SK-N-SH (cell line): Measurements from ENCODE around the gene WDR87. TPM values are rescaled to one million over a fixed set of nuclear protein-coding genes. Genes with fewer than 3 reads are reported as not detected.
A peak's percentile ranks its signal among the peaks of the same experiment; 100 is the strongest.

Experiments
- CTCF ChIA-PET: fragments of 300-600, 350-600 bp; formaldehyde crosslinking; extraction: SDS; loops from one replicate; lab custom pipeline; 2021; lab: Yijun Ruan, JAX
- POLR2A ChIA-PET: fragments of 350-600 bp; sonication (Branson Sonifier 250); formaldehyde crosslinking; extraction: SDS; loops from one replicate; lab custom pipeline; 2020; ENCODE audit warnings: antibody characterized with exemption, inconsistent platforms; lab: Yijun Ruan, JAX
- DNase-seq: peaks from one replicate; pipeline ENCODE4 v3.0.0; 2012
- H2AFZ ChIP-seq: fragments of 200-600 bp; sonication (generic); 2 replicates; pipeline ENCODE4 v1.8.1; 2016; ENCODE audit warnings: antibody characterized with exemption, mild to moderate bottlenecking, low read depth
- H3F3A ChIP-seq: fragments of 200-600 bp; sonication (generic); replicated peaks from 2 replicates; pipeline ENCODE3; 2016; ENCODE audit warnings: antibody characterized with exemption, mild to moderate bottlenecking; ENCODE audit not compliant: insufficient read depth
- H3K27ac ChIP-seq, 2 experiments: fragments of 200-500 bp in 1 of 2; fragments of 200-600 bp in 1 of 2; sonication (Bioruptor generic) in 1 of 2; sonication (generic), shearing (Covaris generic) in 1 of 2; 2 replicates each; pipeline versions ENCODE4 v1.5.1 to v1.6.1; 2014 to 2016; ENCODE audit warnings: low read depth in 2 of 2, inconsistent platforms in 1 of 2, low read length in 1 of 2, mild to moderate bottlenecking in 1 of 2, mixed read lengths in 1 of 2
- H3K27me3 ChIP-seq: fragments of 200-600 bp; sonication (generic), shearing (Covaris generic); 2 replicates; pipeline ENCODE4 v1.6.1; 2016; ENCODE audit warnings: mixed run types; ENCODE audit not compliant: insufficient read depth
- H3K36me3 ChIP-seq, 2 experiments: fragments of 200-500 bp in 1 of 2; fragments of 200-600 bp in 1 of 2; sonication (Bioruptor generic) in 1 of 2; sonication (generic) in 1 of 2; replicated peaks in 1 of 2; 2 replicates each; pipeline versions ENCODE3 to v1.5.1; 2014 to 2016; ENCODE audit warnings: low read length in 1 of 2, mild to moderate bottlenecking in 1 of 2; ENCODE audit not compliant: insufficient read depth in 2 of 2, control insufficient read depth in 1 of 2
- H3K4me1 ChIP-seq, 2 experiments: fragments of 200-500 bp in 1 of 2; fragments of 200-600 bp in 1 of 2; sonication (Bioruptor generic) in 1 of 2; sonication (generic), shearing (Covaris generic) in 1 of 2; 2 replicates each; pipeline versions ENCODE4 v1.5.1 to v1.6.1; 2014 to 2016; ENCODE audit warnings: low read depth in 1 of 2, low read length in 1 of 2, mixed run types in 1 of 2; ENCODE audit not compliant: insufficient read depth in 2 of 2, control insufficient read depth in 1 of 2
- H3K4me2 ChIP-seq: fragments of 200-600 bp; sonication (generic), shearing (Covaris generic); 2 replicates; pipeline ENCODE4 v1.6.1; 2017; ENCODE audit warnings: mixed run types
- H3K4me3 ChIP-seq, 2 experiments: fragments of 200-500 bp in 1 of 2; fragments of 200-600 bp in 1 of 2; sonication (Bioruptor generic) in 1 of 2; sonication (generic), shearing (Covaris generic) in 1 of 2; 2 replicates each; pipeline versions ENCODE4 v1.5.1 to v1.8.1; 2014 to 2016; ENCODE audit warnings: low read depth in 2 of 2, inconsistent platforms in 1 of 2, low read length in 1 of 2, mild to moderate bottlenecking in 1 of 2, mixed read lengths in 1 of 2, moderate library complexity in 1 of 2
- H3K79me2 ChIP-seq: fragments of 200-600 bp; sonication (generic); 2 replicates; pipeline ENCODE4 v1.8.1; 2017; ENCODE audit warnings: mild to moderate bottlenecking; ENCODE audit not compliant: insufficient read depth
- H3K9ac ChIP-seq: fragments of 200-600 bp; sonication (generic); 2 replicates; pipeline ENCODE4 v1.6.1; 2017; ENCODE audit warnings: mixed run types
- H3K9me2 ChIP-seq: fragments of 200-600 bp; sonication (generic); 2 replicates; pipeline ENCODE4 v1.6.1; 2017; ENCODE audit warnings: mixed run types
- H3K9me3 ChIP-seq: fragments of 200-600 bp; sonication (generic); 2 replicates; pipeline ENCODE4 v1.6.1; 2017; ENCODE audit warnings: mixed run types, mild to moderate bottlenecking, moderate library complexity
- H4K20me1 ChIP-seq: fragments of 200-600 bp; sonication (generic); 2 replicates; pipeline ENCODE4 v1.6.1; 2017; ENCODE audit warnings: mild to moderate bottlenecking, mixed run types; ENCODE audit not compliant: insufficient read depth
- FOSL2 ChIP-seq: IDR thresholded peaks from 2 replicates; pipeline ENCODE4 v1.4.0; 2012; ENCODE audit warnings: low read depth, mild to moderate bottlenecking, moderate library complexity, borderline replicate concordance
- GABPA ChIP-seq: IDR thresholded peaks from 2 replicates; pipeline ENCODE4 v1.4.0; 2012; ENCODE audit warnings: low read depth, mild to moderate bottlenecking
- MEF2A ChIP-seq: IDR thresholded peaks from 2 replicates; pipeline ENCODE4 v1.4.0; 2012; ENCODE audit warnings: low read depth, borderline replicate concordance
- NFIC ChIP-seq: IDR thresholded peaks from 2 replicates; pipeline ENCODE4 v1.4.0; 2012; ENCODE audit warnings: borderline replicate concordance
- NRF1 ChIP-seq: IDR thresholded peaks from 2 replicates; pipeline ENCODE4 v1.6.1; 2012; ENCODE audit warnings: low read depth, mild to moderate bottlenecking, low read length
- POLR2AphosphoS5 ChIP-seq: IDR thresholded peaks from 2 replicates; pipeline ENCODE4 v1.6.1; 2012; ENCODE audit warnings: low read depth, low read length
- RAD21 ChIP-seq: IDR thresholded peaks from 2 replicates; pipeline ENCODE4 v1.6.1; 2012; ENCODE audit warnings: mild to moderate bottlenecking, low read length
- RCOR1 ChIP-seq: fragments of 150-350 bp; IDR thresholded peaks from 2 replicates; pipeline ENCODE4 v1.6.1; 2017; ENCODE audit warnings: antibody characterized with exemption, low read length
- TAF1 ChIP-seq: IDR thresholded peaks from 2 replicates; pipeline ENCODE4 v1.6.1; 2012; ENCODE audit warnings: low read depth, mild to moderate bottlenecking, low read length, moderate library complexity, borderline replicate concordance
- WGBS: methylation state at CpG from one replicate; pipeline ENCODE4 v1.1.6; 2017; ENCODE audit warnings: low lambda C conversion rate; 5-methylcytosine and 5-hydroxymethylcytosine counted together
- polyA plus RNA-seq, 3 experiments: library from polyadenylated mRNA; depleted of rRNA; stranded (reverse); fragments of >200 nt; gene quantifications; 2 replicates each; pipeline ENCODE4 v1.2.3, GENCODE V29; 2012
- TF ChIP-seq, protein P1 (sequence below): IDR thresholded peaks from 2 replicates; pipeline ENCODE4; 2012
- TF ChIP-seq, protein P2 (sequence below): IDR thresholded peaks from 2 replicates; pipeline ENCODE4 v1.4.0; 2012; ENCODE audit warnings: low read depth
- TF ChIP-seq, protein P3 (sequence below): fragments of 150-350 bp; IDR thresholded peaks from 2 replicates; pipeline ENCODE4 v1.6.1; 2016; ENCODE audit warnings: mild to moderate bottlenecking, low read depth, low read length

The WDR87 gene
- polyA plus RNA-seq, 1 of the 3 experiments (the other 2 are of a cell fraction): not detected

DNA sequence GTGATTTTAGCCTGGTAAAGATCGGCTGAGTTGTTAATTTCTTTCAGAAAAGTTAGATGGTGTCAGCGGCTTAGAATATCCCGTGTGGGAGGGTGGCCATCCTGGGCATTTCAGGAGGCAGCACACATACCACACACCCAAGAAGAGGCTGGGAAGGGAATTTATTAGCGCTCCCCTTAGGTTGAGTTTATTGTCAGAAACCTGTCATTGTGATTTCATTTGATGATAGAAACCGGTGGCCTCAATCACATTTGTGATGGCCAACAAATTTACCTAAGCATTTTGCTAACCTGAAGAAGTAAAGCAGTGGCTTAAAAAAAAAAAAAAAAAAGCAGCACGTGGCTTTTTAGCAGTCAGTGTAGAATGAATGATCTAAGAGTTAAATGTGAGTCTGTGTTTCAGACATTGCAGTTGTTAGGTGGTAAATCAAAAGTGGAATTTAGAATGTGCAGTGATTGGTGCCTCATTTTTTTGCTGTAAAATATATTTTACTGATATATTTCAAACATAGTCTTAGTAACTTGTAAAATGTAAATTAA, 3.3 kb upstream of the WDR87 start:
- ChIA-PET CTCF (interaction anchor here (0.7 to 1.4 kb wide), 2 partner anchors 14 to 187 kb away, joined by 3 to 5 read pairs; no protein-coding TSS in a partner anchor), POLR2A (no interaction called here)
- no peaks in the 10 kb centered on the region for H3K9me3 ChIP-seq
- no peaks in the 10 kb centered on the region for H3K9me2 ChIP-seq
- TF ChIP-seq, protein P1, sequence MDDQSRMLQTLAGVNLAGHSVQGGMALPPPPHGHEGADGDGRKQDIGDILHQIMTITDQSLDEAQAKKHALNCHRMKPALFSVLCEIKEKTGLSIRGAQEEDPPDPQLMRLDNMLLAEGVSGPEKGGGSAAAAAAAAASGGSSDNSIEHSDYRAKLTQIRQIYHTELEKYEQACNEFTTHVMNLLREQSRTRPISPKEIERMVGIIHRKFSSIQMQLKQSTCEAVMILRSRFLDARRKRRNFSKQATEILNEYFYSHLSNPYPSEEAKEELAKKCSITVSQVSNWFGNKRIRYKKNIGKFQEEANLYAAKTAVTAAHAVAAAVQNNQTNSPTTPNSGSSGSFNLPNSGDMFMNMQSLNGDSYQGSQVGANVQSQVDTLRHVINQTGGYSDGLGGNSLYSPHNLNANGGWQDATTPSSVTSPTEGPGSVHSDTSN: no peak
- no peak for DNase-seq
- H3K4me2 ChIP-seq: peak overlapping the region; percentile 95; the same call in 1 of the 2 replicates
- peaks cover 16% of the 10 kb centered on the region; the same call in 1 of the 2 replicates for H4K20me1 ChIP-seq
- H2AFZ ChIP-seq: no peak overlapping the region
- peaks cover 4 to 16% of the 10 kb centered on the region in 2 experiments; a peak in 1 of 4 replicates for H3K4me1 ChIP-seq
- H3K79me2 ChIP-seq: peaks cover 76% of the 10 kb centered on the region
- 77% methylated on average over 6 of the region's 6 CpGs for WGBS
- no peak overlapping the region for H3K27ac ChIP-seq
- H3K9ac ChIP-seq: peak overlapping the region; percentile 21; the same call in 1 of the 2 replicates
- H3K27me3 ChIP-seq: no peaks in the 10 kb centered on the region
- H3K4me3 ChIP-seq: peak overlapping the region in 1 of 2 experiments; percentile 97; a peak in 1 of 4 replicates
- no peaks in the 10 kb centered on the region for H3F3A ChIP-seq
- peaks cover 0 to 11% of the 10 kb centered on the region in 2 experiments for H3K36me3 ChIP-seq

DNA sequence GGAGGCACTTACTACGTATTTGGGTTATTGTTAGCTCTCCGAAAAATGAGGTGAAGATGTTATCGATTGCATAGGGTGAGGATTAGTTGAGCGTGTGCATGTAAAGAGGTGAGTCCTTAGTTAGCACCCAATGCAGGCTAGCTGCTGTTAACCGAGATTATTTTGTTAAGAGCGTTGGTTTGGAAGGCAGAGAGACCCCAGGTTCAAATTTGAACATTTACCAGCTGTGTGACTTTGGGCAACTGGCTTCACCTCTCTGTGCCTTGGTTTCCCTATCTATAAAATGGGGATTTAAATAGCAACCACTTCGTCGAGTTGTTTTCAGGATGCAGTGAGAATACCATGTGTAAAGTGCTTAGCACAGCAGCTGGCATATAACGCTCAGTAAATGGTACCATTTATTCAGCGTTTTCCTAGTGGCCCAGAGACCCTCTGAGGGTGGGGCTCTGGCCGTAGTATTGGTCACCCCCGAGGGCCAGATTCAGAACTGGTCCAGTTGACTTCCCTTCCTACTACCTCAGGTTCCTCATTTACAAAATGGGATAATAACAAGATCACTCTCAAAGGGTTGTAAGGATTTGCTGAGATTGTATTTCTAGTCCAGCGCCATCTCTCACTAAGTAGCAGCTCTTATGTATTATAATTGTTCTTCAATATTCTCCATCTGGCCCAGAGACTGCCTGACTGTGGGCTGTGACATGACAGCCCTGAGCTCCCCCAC, 1.5 kb upstream of the WDR87 start:
- 19% methylated on average over 13 of the region's 13 CpGs for WGBS
- no peaks in the 10 kb centered on the region for H3K27me3 ChIP-seq
- peaks cover 0 to 11% of the 10 kb centered on the region in 2 experiments for H3K36me3 ChIP-seq
- no peaks in the 10 kb centered on the region for H3F3A ChIP-seq
- H3K79me2 ChIP-seq: peaks cover 58% of the 10 kb centered on the region
- peak overlapping the region in 1 of 2 experiments; percentile 78; a peak in 2 of 4 replicates for H3K27ac ChIP-seq
- POLR2A ChIA-PET: interaction anchor here (0.5 to 2.4 kb wide), 7 partner anchors 10 to 1077 kb away, joined by 3 to 50 read pairs (median 3); partner anchors contain the start of gene PSMD8
- peaks cover 4 to 16% of the 10 kb centered on the region in 2 experiments; a peak in 1 of 4 replicates for H3K4me1 ChIP-seq
- no peaks in the 10 kb centered on the region for H3K9me2 ChIP-seq
- DNase-seq: no peak
- H3K9ac ChIP-seq: peak overlapping the region; percentile 92
- TF ChIP-seq MEF2A (no peak), RCOR1 (0 out of 2 replicates have a peak, but pooled peaks have one; percentile 27)
- H3K4me3 ChIP-seq: peak overlapping the region; percentile 77 to 97
- no peaks in the 10 kb centered on the region for H3K9me3 ChIP-seq
- CTCF ChIA-PET: interaction anchor here (0.6 to 6.8 kb wide), 12 partner anchors 9 to 454 kb away, joined by 3 to 67 read pairs (median 4); partner anchors contain the start of gene CATSPERG
- H2AFZ ChIP-seq: peak overlapping the region; percentile 64; the same call in 1 of the 2 replicates
- H3K4me2 ChIP-seq: peak overlapping the region; percentile 95
- H4K20me1 ChIP-seq: peaks cover 16% of the 10 kb centered on the region; the same call in 1 of the 2 replicates

DNA sequence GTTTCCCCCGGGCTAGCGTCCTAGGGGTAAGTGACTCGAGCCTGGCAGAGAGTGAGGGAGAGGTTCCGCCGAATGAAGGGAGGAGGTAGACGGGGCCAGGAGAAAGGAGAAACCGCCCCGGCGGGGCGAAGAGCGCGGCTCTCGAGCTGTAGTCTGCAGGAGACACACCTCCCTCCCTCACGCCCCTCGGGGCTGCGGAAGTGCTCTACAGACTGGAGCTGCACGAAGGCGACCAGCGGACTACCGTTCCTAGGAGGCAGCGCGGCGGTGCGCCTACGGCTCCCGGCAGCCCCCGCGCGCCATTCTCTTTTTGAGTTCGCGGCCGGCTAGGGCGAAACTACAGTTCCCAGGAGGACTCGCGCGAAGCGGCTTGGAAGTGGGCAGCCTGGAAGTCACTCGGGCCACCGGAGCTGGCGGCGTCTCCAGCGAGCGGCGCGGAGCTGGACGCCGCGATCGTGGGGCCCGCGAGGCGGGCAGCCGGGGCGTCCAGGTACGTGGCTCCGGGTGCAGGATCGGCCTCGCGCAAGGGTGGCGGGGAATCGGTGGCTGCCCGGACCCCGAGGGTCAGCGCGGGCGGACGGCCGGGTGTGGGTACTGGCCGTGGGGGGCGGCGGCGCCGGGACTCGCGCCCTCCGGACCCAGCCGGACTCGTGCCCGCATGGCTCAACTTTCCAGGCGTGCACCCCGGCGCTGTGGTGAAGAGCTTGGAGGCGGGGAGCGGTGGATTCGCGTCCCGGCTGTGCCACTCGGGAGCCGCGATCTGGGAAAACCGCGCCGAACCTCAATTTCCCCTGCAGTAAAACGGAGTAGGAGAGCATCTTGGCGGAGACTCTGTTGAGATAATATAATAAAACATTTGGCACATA, 708 bp upstream of the WDR87 start, which contains the start of gene SIPA1L3:
Gene SIPA1L3 (plus strand): TSS at position 340 of the 866 bp plus-strand sequence. CDS start 174,358 bp downstream, outside the sequence.
- peak within 1 kb of the TSS; percentile 77 to 97 for H3K4me3 ChIP-seq
- peaks cover 50% of the 10 kb centered on the region for H3K79me2 ChIP-seq
- peak within 1 kb of the TSS; percentile 89 for H2AFZ ChIP-seq
- no peaks in the 10 kb centered on the region for H3K9me2 ChIP-seq
- no peaks in the 10 kb centered on the region for H3F3A ChIP-seq
- no peaks in the 10 kb centered on the region for H3K9me3 ChIP-seq
- 3% methylated on average over 34 of the region's 95 CpGs for WGBS
- POLR2A ChIA-PET: interaction anchor here (0.5 to 2.4 kb wide), 10 partner anchors 11 to 1076 kb away, joined by 3 to 50 read pairs (median 3); partner anchors contain the start of gene PSMD8
- no peaks in the 10 kb centered on the region for H3K27me3 ChIP-seq
- H3K36me3 ChIP-seq: peaks cover 0 to 11% of the 10 kb centered on the region in 2 experiments
- peak within 1 kb of the TSS; percentile 95 for H3K4me2 ChIP-seq
- H3K4me1 ChIP-seq: peaks cover 4 to 16% of the 10 kb centered on the region in 2 experiments; a peak in 1 of 4 replicates
- CTCF ChIA-PET: interaction anchor here (0.8 to 6.8 kb wide), 13 partner anchors 8 to 454 kb away, joined by 3 to 67 read pairs (median 4); partner anchors contain the start of gene CATSPERG
- H3K27ac ChIP-seq: peak within 1 kb of the TSS; percentile 78 to 94
- peak; percentile 94 for DNase-seq
- H3K9ac ChIP-seq: peak within 1 kb of the TSS; percentile 92
- H4K20me1 ChIP-seq: peaks cover 16% of the 10 kb centered on the region; the same call in 1 of the 2 replicates
- TF ChIP-seq, protein P2, sequence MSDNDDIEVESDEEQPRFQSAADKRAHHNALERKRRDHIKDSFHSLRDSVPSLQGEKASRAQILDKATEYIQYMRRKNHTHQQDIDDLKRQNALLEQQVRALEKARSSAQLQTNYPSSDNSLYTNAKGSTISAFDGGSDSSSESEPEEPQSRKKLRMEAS: peak; percentile 66
- no peak for TF ChIP-seq RAD21
- no peak for TF ChIP-seq FOSL2
- peak; percentile 59 for TF ChIP-seq POLR2AphosphoS5
- TF ChIP-seq NRF1: no peak
- TF ChIP-seq RCOR1: no peak
- TF ChIP-seq NFIC: no peak
- TF ChIP-seq TAF1: peak; percentile 60
- TF ChIP-seq, protein P3, sequence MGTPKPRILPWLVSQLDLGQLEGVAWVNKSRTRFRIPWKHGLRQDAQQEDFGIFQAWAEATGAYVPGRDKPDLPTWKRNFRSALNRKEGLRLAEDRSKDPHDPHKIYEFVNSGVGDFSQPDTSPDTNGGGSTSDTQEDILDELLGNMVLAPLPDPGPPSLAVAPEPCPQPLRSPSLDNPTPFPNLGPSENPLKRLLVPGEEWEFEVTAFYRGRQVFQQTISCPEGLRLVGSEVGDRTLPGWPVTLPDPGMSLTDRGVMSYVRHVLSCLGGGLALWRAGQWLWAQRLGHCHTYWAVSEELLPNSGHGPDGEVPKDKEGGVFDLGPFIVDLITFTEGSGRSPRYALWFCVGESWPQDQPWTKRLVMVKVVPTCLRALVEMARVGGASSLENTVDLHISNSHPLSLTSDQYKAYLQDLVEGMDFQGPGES: no peak
- peak; percentile 55 for TF ChIP-seq GABPA
